ENCODE results near the gene LARP4B. TPM values are rescaled to one million over a fixed set of nuclear protein-coding genes. Genes with fewer than 3 reads are reported as not detected.

The LARP4B gene
- total and polyA plus RNA-seq, 2 of the 13 experiments (the other 11 are each of a cell fraction or from before 2014, with no cell fraction given) = 19.5 to 30.2 TPM

GRCh38 chr10:953836-954235 lies 22.3 kb upstream of the LARP4B start:
- in situ Hi-C loops (cut with HindIII; ENCODE audit: extremely low pct_ligation_motif_present, low pct_unique_long_range_greater_than_20kb) = no loop called here
- no peaks in the 10 kb centered on the region for H3K9me3 ChIP-seq (ENCODE audit: low read length)
- intact Hi-C loops (cut with micrococcal nuclease; ENCODE audit: unreplicated experiment) = no loop called here
- no peak overlapping the region for H3K27ac ChIP-seq (ENCODE audit: extremely low read length, insufficient read depth, low read length)
- no TSS peak for BruUV-seq (replicated peaks)
- ATAC-seq (peak; percentile 25), DNase-seq (ENCODE audit: low spot score) (no peak), FAIRE-seq (no peak)
- no peak overlapping the region for H2AFZ ChIP-seq (ENCODE audit: low read length)
- H3K27me3 ChIP-seq (ENCODE audit: control insufficient read depth in 1 of 2, insufficient read depth in 2 of 2, low read length in 2 of 2) = peaks cover 10 to 56% of the 10 kb centered on the region in 2 experiments; a peak in 4 of 5 replicates
- no peaks in the 10 kb centered on the region for H3K36me3 ChIP-seq (replicated peaks in 1 of 2; ENCODE audit: control insufficient read depth in 1 of 2, insufficient read depth in 2 of 2, low read length in 2 of 2)
- 72% methylated on average over 8 of the region's 11 CpGs for WGBS (ENCODE audit: low lambda C conversion rate)
- H3K79me2 ChIP-seq (ENCODE audit: insufficient read depth, low read length) = no peaks in the 10 kb centered on the region
- no peak overlapping the region for H3K4me3 ChIP-seq (replicated peaks in 1 of 3; ENCODE audit: insufficient read depth in 1 of 3, low read depth in 2 of 3, low read length in 3 of 3)
- ChIA-PET POLR2A (no interaction called here), CTCF (ENCODE audit: low intra/inter-chr PET ratio, low total read pairs) (no interaction called here)
- H3K9ac ChIP-seq (ENCODE audit: insufficient read depth, low read depth, low read length) = no peak overlapping the region
- H3K4me2 ChIP-seq (ENCODE audit: low read depth, low read length) = no peak overlapping the region
- H3K4me1 ChIP-seq (ENCODE audit: insufficient read depth, low read length) = peaks cover 7% of the 10 kb centered on the region; the same call in 1 of the 2 replicates
- no peaks in the 10 kb centered on the region for H4K20me1 ChIP-seq (ENCODE audit: insufficient read depth, low read length)
- no peak for TF ChIP-seq IRF1 (CRISPR knock-in tag; IDR thresholded peaks at IDR 0.05; ENCODE audit: low read depth)
- 0 out of 2 replicates have a peak, but pooled peaks have one; percentile 15 for TF ChIP-seq ZNF687 (CRISPR knock-in tag; IDR thresholded peaks at IDR 0.05)

GRCh38 chr10:949446-949845 lies 17.9 kb upstream of the LARP4B start:
- Histone ChIP-seq H3K27ac (ENCODE audit: extremely low read length, insufficient read depth, low read length) (no peak overlapping the region), H3K4me3 (replicated peaks in 1 of 3; ENCODE audit: insufficient read depth in 1 of 3, low read depth in 2 of 3, low read length in 3 of 3) (no peak overlapping the region), H3K4me2 (ENCODE audit: low read depth, low read length) (no peak overlapping the region), H3K9ac (ENCODE audit: insufficient read depth, low read depth, low read length) (no peak overlapping the region), H3K36me3 (replicated peaks in 1 of 2; ENCODE audit: control insufficient read depth in 1 of 2, insufficient read depth in 2 of 2, low read length in 2 of 2) (no peaks in the 10 kb centered on the region), H3K9me3 (ENCODE audit: low read length) (no peaks in the 10 kb centered on the region), H4K20me1 (ENCODE audit: insufficient read depth, low read length) (no peaks in the 10 kb centered on the region), H3K27me3 (ENCODE audit: control insufficient read depth in 1 of 2, insufficient read depth in 2 of 2, low read length in 2 of 2) (peaks cover 9 to 51% of the 10 kb centered on the region in 2 experiments), H3K79me2 (ENCODE audit: insufficient read depth, low read length) (no peaks in the 10 kb centered on the region), H3K4me1 (ENCODE audit: insufficient read depth, low read length) (peaks cover 20% of the 10 kb centered on the region), H2AFZ (ENCODE audit: low read length) (no peak overlapping the region)
- no peak for TF ChIP-seq ATF1 (CRISPR knock-in tag; IDR thresholded peaks at IDR 0.05)
- TF ChIP-seq MTA1 (CRISPR knock-in tag; IDR thresholded peaks at IDR 0.05; ENCODE audit: borderline replicate concordance) = no peak
- no peak for TF ChIP-seq CBX1 (IDR thresholded peaks at IDR 0.05; ENCODE audit: low read depth)
- TF ChIP-seq, protein P1, sequence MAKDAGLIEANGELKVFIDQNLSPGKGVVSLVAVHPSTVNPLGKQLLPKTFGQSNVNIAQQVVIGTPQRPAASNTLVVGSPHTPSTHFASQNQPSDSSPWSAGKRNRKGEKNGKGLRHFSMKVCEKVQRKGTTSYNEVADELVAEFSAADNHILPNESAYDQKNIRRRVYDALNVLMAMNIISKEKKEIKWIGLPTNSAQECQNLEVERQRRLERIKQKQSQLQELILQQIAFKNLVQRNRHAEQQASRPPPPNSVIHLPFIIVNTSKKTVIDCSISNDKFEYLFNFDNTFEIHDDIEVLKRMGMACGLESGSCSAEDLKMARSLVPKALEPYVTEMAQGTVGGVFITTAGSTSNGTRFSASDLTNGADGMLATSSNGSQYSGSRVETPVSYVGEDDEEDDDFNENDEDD (CRISPR knock-in tag; IDR thresholded peaks at IDR 0.05; ENCODE audit: borderline replicate concordance) = no peak
- TF ChIP-seq, protein P2, sequence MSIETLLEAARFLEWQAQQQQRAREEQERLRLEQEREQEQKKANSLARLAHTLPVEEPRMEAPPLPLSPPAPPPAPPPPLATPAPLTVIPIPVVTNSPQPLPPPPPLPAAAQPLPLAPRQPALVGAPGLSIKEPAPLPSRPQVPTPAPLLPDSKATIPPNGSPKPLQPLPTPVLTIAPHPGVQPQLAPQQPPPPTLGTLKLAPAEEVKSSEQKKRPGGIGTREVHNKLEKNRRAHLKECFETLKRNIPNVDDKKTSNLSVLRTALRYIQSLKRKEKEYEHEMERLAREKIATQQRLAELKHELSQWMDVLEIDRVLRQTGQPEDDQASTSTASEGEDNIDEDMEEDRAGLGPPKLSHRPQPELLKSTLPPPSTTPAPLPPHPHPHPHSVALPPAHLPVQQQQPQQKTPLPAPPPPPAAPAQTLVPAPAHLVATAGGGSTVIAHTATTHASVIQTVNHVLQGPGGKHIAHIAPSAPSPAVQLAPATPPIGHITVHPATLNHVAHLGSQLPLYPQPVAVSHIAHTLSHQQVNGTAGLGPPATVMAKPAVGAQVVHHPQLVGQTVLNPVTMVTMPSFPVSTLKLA (IDR thresholded peaks at IDR 0.05) = peak; percentile 61
- no peak for TF ChIP-seq NFATC3 (CRISPR knock-in tag; IDR thresholded peaks at IDR 0.05)
- in situ Hi-C loops (cut with HindIII; ENCODE audit: extremely low pct_ligation_motif_present, low pct_unique_long_range_greater_than_20kb) (no loop called here), intact Hi-C loops (cut with micrococcal nuclease; ENCODE audit: unreplicated experiment) (no loop called here)
- ATAC-seq (no peak), FAIRE-seq (no peak), DNase-seq (ENCODE audit: low spot score) (no peak)
- WGBS (ENCODE audit: low lambda C conversion rate) = 44% methylated on average over 9 of the region's 9 CpGs
- ChIA-PET CTCF (ENCODE audit: low intra/inter-chr PET ratio, low total read pairs) (no interaction called here), POLR2A (no interaction called here)
- no TSS peak for BruUV-seq (replicated peaks)
